BE2C (cell line): ENCODE data around the gene CCM2.

Experiments
- DNase-seq: peaks from one replicate; pipeline ENCODE4 v3.0.0-alpha.2; 2020
- H3K27me3 ChIP-seq: fragments of 250-450 bp; sonication (Bioruptor Pico); 2 replicates; pipeline ENCODE4 v1.5.1; 2020; ENCODE audit warnings: mild to moderate bottlenecking
- H3K36me3 ChIP-seq: fragments of 250-450 bp; sonication (Bioruptor Pico); 2 replicates; pipeline ENCODE4 v1.5.1; 2020; ENCODE audit warnings: mild to moderate bottlenecking
- H3K4me1 ChIP-seq: fragments of 250-450 bp; sonication (Bioruptor Pico); 2 replicates; pipeline ENCODE4 v1.5.1; 2020
- H3K4me3 ChIP-seq: 2 replicates; pipeline ENCODE4 v1.5.1; 2011; ENCODE audit warnings: low read depth, low read length
- H3K9me3 ChIP-seq: fragments of 250-450 bp; sonication (Bioruptor Pico); 2 replicates; pipeline ENCODE4 v1.5.1; 2020
- CTCF ChIP-seq: IDR thresholded peaks from 2 replicates; pipeline ENCODE4 v1.5.1; 2012; ENCODE audit warnings: mild to moderate bottlenecking, low read depth, low read length

CCM2 gene

GRCh38 chr7:44994877-44995554 lies 5.0 kb upstream of the CCM2 start:
- TF ChIP-seq CTCF: no peak
- H3K36me3 ChIP-seq: no peaks in the 10 kb centered on the region
- no peak overlapping the region for H3K4me3 ChIP-seq
- DNase-seq: no peak
- peaks cover 5% of the 10 kb centered on the region for H3K4me1 ChIP-seq
- no peaks in the 10 kb centered on the region for H3K27me3 ChIP-seq
- H3K9me3 ChIP-seq: no peaks in the 10 kb centered on the region

- peaks cover 5% of the 10 kb centered on the region for H3K4me1 ChIP-seq
- H3K4me3 ChIP-seq: no peak overlapping the region
- no peak for TF ChIP-seq CTCF
- no peaks in the 10 kb centered on the region for H3K9me3 ChIP-seq
- no peaks in the 10 kb centered on the region for H3K27me3 ChIP-seq
- DNase-seq: no peak
- H3K36me3 ChIP-seq: peaks cover 3% of the 10 kb centered on the region; the same call in 1 of the 2 replicates
These were observed 4.2 kb upstream of the CCM2 start for GRCh38 chr7:44995555-44996493.

DNA sequence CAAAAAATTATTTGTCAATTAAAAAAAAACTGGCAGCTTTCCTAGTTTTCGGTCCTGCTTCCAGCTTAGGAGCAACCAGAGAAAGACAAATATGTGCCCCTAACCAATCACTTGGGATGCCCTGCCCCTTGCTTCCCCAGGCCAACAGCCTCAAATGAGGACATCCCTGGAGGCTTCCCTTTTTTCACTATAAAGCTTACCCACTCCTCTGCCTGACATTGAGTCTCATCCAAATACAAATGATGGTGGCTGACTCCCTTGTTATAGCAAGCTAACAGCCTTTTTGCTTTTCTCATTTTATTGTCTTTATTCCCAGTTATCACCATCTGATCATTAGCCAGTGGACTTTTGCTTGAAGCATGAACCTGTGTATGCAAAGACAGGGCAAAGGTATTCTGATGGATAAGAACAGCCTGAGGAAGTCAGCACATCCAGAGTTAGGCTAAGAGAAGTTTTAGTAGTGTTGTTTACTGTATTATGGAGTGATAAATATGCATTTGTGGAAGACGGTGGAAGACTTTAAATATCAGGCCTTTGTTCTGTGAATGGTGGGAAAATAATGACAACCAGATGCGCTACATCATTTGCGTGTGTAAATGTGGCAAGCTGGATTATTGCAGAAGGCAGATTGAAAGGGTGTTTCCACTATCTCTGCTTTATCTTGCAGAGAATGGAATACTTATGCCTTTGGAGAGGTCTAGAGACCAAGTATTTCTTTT lies 1.7 kb upstream of the CCM2 start:
- H3K9me3 ChIP-seq: no peaks in the 10 kb centered on the region
- H3K36me3 ChIP-seq: peaks cover 3% of the 10 kb centered on the region; the same call in 1 of the 2 replicates
- DNase-seq: no peak
- peaks cover 5% of the 10 kb centered on the region for H3K4me1 ChIP-seq
- peak overlapping the region; percentile 74; the same call in 1 of the 2 replicates for H3K4me3 ChIP-seq
- H3K27me3 ChIP-seq: no peaks in the 10 kb centered on the region
- TF ChIP-seq CTCF: no peak

GRCh38 chr7:44999245-45000092 lies 532 bp upstream of the CCM2 start:
- no peaks in the 10 kb centered on the region for H3K9me3 ChIP-seq
- peak overlapping the region; percentile 74 for H3K4me3 ChIP-seq
- H3K36me3 ChIP-seq: peaks cover 3% of the 10 kb centered on the region; the same call in 1 of the 2 replicates
- TF ChIP-seq CTCF: no peak
- H3K27me3 ChIP-seq: no peaks in the 10 kb centered on the region
- H3K4me1 ChIP-seq: peaks cover 5% of the 10 kb centered on the region
- DNase-seq: peak; percentile 100

- TF ChIP-seq CTCF: no peak
- Histone ChIP-seq H3K4me3 (peak overlapping the region; percentile 77), H3K9me3 (no peaks in the 10 kb centered on the region), H3K4me1 (peaks cover 5% of the 10 kb centered on the region), H3K36me3 (peaks cover 3% of the 10 kb centered on the region; the same call in 1 of the 2 replicates), H3K27me3 (no peaks in the 10 kb centered on the region)
- no peak for DNase-seq
These were observed 1.2 kb downstream of the CCM2 start for GRCh38 chr7:45001138-45001694.
